TTC549 (cell line): ENCODE data around the gene BRI3BP.
"Not testable (repeated sequence)": the region's sequence is repeated elsewhere in the genome, so short reads cannot be mapped to it uniquely, and the experiment has no call there.

Experiments used
- FAIRE-seq: peaks from 2 replicates; lab custom pipeline; 2012; peaks lifted over from hg19 to GRCh38; lab: Jason Lieb, UNC

BRI3BP gene

GRCh38 chr12:124972211-124972610 lies 21.2 kb upstream of the BRI3BP start:
- FAIRE-seq: no peak

DNA sequence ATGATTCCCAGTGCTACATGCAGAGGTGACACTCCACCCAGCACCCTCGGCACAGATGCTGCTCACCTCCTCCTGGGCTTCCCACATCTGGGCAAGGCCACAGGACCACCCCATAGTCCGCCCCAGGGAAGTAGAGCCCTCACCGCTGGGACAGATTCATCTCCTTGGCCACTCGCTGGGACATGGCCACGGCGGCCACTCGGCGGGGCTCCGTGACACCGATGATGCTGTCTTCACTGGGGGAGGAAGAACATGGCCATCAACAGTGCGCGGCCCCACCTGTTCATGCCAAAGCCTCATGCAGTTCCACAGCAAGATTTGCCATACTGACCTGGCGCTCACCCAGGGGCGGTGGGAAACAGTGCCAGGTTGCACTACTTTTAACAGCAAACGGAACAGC lies 18.2 kb upstream of the BRI3BP start:
- no peak for FAIRE-seq

DNA sequence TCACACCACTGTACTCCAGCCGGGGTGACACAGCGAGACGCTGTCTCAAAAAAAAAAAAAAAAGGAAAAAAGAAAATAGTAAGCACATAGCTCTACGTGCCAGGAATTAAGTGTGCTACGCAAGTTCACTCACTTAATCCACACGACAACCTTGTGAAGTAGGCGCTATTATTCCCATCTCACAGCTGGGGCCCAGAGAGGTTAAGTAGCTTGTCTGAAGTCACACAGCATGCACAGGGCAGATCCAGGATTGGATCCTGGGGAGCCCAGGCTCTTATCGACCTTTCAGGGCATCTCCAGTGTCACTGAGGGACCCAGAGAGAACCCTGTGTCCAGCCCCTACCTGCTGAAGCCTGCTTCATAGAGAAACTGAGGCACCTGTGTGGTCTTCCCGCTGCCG lies 16.4 kb upstream of the BRI3BP start:
- no peak for FAIRE-seq

GRCh38 chr12:124979568-124979967 lies 13.9 kb upstream of the BRI3BP start:
- FAIRE-seq: no peak

GRCh38 chr12:124980098-124980892 lies 13.2 kb upstream of the BRI3BP start:
- no peak for FAIRE-seq

DNA sequence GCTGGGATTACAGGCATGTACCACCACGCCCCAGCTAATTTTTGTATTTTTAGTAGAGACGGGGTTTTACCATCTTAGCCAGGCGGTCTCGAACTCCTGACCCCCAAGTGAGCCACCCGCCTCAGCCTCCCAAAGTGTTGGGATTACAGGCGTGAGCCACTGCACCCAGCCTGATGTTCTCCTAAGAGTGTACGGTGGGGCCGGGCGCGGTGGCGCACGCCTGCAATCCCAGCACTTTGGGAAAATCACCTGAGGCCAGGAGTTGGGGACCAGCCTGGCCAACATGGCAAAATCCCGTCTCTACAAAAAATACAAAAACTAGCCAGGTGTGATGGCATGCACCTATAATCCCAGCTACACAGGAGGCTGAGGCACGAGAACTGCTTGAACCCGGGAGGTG lies 6.6 kb upstream of the BRI3BP start:
- not testable (repeated sequence) for FAIRE-seq

DNA sequence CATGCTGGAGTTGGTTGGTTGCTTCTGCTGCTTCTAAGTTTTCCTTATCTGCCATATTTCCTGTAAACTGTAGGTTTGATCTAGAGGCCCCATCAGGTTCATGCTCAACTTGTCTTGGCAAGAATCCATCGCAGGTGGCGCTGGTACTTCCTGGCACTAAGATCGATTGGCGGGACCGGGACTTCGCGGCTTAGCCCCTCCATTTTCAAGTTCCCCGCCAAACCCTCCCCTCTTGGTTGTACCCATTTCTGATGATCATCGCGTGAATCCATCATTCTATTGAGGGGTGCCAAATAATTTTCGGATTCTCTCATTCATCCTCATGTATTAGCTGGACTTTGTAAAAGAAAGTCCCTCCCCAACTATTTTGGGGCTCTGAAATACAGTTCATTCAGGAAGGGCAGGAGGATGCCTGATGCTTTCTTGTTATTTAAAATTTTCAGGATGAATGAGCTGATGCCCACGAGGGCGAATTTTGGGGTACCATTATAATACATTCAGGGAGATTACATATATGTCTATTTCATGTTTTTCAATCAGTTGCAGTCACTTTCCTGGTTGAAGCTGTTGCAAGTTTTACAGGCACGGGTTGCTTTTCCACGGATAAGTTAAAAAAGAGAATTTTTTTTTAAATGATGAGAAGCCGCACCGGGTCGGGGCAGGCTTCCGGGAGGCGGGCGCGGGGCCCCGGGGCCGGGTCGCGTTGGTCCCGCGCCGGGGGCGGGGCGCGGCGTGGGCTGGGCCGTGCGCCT lies 395 bp upstream of the BRI3BP start:
- FAIRE-seq: no peak

DNA sequence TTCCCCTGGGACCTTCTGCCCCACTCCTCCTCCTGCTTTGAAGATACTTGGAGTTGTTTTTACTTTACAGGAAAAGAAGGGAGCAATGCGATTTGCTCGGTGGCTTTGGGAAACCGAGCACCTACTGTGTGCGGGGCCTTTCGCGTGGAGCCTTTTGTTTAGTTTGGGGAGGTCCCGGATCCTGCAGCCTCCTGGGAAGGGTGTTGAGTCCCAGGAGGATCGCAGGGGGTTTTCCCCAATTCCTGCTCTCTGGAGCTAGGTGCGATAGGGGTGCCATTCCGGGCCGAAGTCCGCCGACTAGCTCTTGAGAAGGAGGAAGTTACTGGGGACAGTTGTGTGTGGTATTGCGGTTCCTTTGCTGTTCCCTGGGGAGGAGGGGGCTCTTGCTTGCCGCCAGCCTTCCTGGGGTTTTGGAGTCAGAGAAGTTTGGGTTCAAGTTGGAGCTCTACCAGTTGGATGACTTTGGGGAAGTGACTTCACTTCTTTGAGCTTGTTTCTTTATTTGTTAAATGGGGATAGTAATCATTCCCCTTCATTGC lies 1.1 kb downstream of the BRI3BP start:
- no peak for FAIRE-seq

- FAIRE-seq: no peak
These were observed 1.9 kb downstream of the BRI3BP start for GRCh38 chr12:124995200-124995961.

DNA sequence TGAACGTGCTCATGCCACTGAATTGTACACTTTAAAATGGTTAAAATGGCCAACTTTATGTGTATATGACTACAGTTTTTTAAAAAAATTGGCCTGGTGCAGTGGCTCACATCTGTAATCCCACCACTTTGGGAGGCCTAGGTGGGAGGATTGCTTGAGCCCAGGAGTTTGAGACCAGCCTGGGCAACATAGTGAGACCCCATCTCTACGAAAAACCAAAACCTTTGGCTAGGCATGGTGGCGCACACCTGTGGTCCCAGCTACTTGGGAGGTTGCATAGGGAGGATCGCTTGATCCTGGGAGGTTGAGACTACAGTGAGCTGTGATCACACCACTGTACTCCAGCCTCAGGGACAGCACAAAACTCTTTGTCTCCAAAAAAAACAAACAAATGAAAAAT lies 5.3 kb downstream of the BRI3BP start:
- FAIRE-seq: no peak

- no peak for FAIRE-seq
These were observed 8.2 kb downstream of the BRI3BP start for GRCh38 chr12:125001636-125002035.

GRCh38 chr12:125003021-125003420 lies 9.6 kb downstream of the BRI3BP start:
- FAIRE-seq: no peak

DNA sequence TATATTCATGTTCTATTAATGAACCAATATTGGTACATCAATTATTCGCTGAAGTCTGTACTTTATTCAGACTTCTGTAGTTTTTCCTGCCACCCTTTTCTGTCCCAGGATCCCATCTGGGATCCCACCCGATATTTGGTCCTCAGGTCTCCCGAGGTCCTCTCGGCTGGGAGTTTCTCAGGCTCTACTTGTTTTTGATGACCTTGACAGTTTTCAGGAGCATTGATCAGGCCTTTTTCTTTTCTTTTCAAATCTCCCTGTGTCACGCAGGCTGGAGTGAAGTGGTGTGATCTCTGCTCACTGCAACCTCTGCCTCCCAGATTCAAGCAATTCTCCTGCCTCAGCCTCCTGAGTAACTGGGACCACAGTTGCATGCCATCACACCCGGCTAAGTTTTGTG lies 11.2 kb downstream of the BRI3BP start:
- no peak for FAIRE-seq

- no peak for FAIRE-seq
These were observed 12.2 kb downstream of the BRI3BP start for GRCh38 chr12:125005652-125006051.

DNA sequence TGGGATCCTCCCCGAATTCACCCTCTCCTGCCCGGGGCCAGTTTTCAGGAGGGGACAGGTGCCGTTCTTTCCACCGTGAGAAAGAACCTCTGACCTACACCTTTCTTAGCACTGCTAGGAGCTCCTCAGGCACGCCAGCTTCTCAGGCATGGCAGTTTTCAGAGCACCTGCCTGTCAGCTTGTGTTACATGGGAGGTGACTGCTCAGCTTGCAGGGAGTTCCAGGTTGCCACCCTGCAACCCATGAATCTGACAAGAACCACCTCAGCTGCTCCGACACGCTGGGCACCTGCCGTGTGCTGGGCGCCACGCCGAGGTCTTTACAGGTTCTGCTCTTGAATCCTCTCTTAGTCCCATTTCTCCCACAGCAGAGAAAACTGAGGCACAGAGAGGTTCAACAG lies 12.9 kb downstream of the BRI3BP start:
- no peak for FAIRE-seq

- FAIRE-seq: no peak
These were observed 20.5 kb downstream of the BRI3BP start for GRCh38 chr12:125013816-125014442.

- no peak for FAIRE-seq
These were observed 21.1 kb downstream of the BRI3BP start for GRCh38 chr12:125014526-125014925.

DNA sequence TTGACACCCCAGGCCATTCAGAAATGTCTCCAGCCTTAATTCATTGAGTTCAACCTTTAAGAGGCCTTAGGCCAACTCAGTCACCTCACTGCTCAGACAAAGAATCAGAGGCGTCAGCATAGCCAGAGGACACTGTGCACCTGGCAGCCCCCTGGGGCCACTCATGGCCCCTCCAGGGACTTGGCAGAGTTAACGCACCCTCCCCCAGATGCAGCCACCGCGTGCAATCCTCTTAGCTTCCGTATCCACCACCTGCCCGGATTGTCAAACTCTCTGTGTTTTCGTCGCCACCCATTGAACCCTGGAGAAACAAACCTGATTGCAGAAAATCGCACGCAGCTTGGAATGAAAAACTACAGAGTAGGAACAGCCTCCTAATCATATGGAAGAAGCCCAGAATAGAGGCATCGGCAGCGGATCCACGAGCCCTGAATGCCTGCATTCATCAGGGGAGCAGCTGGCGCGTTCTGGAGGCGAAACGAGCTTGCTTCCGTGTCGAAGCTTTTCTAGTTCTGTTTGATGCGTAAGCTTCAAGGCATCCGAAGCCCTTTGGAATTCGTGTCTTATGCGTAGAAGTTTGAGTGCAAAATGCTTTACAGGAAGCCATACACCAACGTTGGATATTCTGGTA lies 22.4 kb downstream of the BRI3BP start:
- FAIRE-seq: no peak

- no peak for FAIRE-seq
These were observed 24.4 kb downstream of the BRI3BP start for GRCh38 chr12:125017801-125018200.

DNA sequence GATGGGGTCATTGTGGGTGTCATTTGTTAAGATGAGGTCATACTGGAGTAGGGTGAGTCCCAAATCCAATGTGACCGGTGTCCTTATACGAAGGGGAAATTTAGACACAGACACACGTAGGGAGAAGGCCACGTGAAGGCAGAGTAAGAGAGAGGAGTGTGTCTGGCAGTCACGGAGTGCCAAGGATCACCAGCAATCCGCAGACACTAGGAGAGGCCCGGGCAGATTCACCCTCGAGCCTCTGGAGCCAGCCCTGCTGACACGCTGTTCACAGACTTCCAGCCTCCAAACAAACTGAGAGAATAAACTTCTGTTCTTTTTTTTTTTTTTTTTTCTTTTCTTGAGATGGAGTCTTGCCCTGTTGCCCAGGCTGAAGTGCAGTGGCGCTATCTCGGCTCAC lies 24.9 kb downstream of the BRI3BP start:
- no peak for FAIRE-seq

DNA sequence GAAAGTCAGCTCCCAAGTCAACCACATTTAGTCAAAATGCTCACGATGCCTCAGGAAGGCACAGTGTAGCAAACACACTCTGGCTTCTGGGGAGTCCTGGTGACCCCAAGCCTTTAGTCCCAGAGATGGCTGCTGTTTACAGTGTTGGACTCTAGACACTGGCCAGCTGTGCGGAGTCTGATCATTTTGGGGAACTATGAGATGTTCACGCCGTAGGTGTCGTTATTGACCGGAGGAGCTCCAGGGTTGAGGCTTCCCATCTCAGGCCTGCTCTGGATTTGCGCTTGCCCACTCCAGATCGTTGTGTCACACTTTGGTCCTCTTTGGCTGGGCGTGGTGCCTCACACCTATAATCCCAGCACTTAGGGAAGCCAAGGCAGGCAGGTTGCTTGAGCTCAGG lies 27.7 kb downstream of the BRI3BP start:
- no peak for FAIRE-seq

DNA sequence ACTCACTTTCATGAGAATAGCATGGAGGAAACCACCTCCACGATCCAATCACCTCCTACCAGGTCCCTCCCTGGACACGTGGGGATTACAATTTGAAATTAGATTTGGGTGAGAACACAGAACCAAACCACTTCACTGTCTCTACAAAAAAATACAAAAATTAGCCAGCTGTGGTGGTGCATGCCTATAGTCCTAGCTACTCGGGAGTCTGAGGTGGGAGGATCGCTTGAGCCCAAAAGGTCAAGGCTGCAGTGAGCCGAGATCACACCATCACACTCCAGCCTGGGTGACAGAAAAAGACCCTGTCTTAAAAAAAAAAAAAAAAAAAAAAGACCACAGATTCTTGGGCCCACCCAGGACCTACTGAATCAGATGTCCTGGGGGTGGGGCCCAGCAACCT lies 28.3 kb downstream of the BRI3BP start:
- FAIRE-seq: no peak
